HG02970 (cell line): ENCODE data around the gene RAB21.

ENCODE experiments used
- ATAC-seq: cut with Tn5 transposase; IDR thresholded peaks from one replicate; pipeline ENCODE4 v1.9.1; 2021; ENCODE audit warnings: mild to moderate bottlenecking, moderate library complexity, moderate number of reproducible peaks; ENCODE audit not compliant: unreplicated experiment, low FRiP score

The RAB21 gene, protein sequence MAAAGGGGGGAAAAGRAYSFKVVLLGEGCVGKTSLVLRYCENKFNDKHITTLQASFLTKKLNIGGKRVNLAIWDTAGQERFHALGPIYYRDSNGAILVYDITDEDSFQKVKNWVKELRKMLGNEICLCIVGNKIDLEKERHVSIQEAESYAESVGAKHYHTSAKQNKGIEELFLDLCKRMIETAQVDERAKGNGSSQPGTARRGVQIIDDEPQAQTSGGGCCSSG

DNA sequence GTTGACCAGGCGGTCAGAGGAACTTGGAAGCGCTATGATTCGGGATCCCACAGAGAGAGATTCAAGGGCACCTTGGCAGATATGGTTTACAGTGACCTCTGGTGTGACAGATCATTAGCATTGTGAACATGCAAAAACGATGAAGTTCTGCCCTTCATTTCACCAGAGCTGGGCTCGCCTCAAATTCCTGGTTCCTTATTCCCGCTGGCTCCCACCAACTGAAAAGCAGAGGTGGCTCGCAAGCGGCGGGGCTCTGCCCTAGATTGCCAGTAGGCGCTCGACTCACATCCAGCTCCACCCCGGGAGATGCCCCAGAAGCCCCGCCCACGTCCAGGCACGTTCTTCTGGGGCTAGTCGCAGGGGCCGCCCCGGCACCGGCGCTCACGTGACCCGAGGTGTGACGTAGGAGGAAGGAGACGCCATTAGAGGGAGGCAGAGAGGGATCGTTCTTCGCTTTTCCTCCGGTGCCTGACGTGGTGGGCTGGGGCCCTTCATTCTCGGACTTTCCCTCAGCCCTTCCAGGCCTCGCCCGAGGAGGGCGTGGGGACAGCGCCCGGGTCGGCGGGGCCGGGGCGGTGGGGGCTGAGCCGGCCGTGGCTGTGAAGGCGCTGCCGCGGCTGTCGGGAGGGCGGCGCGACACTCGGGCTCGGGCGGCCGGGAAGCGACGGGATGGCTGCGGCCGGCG, at the start of gene RAB21:
TSS of gene RAB21 (plus strand) at position 403 of the 685 bp plus-strand sequence. CDS start at position 670, 267 bp downstream.
- peak; percentile 98 for ATAC-seq

DNA sequence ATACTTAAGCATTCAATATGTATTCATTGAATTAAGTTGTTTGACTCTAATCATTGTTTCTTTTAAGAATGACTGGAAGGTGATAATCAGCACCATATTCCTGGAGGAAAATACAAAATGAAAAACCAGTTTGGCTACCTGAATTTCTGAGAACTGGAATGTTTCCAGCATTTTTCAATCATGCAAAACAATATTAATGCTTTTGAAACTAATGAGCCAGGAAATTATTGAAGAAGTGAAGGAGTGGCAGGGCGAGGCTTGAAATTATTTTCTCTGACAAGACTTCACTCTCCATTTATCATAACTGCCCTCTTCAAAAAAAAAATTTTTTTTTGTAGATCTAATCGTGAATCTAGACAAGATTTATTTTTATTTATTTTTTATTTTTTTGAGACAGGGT, 49.7 kb upstream of the RAB21 start:
- no peak for ATAC-seq

DNA sequence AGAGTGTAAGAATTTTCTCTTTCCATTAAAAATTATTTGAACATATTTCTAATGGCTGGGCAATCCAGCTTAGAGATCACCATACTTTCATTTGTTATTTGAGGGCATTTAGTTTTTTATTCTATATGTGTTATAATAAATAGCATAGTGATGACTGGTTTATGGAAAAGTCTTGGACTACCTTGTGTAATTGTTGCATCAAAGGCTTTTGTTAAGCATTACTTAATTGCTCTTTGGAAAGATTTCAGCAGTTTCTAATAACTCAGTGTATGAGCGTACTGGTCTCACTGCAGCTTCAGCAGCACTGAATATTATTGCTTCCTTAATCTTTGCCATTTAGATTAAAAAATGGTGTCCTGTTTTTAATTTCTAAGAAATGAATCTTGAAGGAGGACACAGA, 46.0 kb upstream of the RAB21 start:
- ATAC-seq, result no peak

DNA sequence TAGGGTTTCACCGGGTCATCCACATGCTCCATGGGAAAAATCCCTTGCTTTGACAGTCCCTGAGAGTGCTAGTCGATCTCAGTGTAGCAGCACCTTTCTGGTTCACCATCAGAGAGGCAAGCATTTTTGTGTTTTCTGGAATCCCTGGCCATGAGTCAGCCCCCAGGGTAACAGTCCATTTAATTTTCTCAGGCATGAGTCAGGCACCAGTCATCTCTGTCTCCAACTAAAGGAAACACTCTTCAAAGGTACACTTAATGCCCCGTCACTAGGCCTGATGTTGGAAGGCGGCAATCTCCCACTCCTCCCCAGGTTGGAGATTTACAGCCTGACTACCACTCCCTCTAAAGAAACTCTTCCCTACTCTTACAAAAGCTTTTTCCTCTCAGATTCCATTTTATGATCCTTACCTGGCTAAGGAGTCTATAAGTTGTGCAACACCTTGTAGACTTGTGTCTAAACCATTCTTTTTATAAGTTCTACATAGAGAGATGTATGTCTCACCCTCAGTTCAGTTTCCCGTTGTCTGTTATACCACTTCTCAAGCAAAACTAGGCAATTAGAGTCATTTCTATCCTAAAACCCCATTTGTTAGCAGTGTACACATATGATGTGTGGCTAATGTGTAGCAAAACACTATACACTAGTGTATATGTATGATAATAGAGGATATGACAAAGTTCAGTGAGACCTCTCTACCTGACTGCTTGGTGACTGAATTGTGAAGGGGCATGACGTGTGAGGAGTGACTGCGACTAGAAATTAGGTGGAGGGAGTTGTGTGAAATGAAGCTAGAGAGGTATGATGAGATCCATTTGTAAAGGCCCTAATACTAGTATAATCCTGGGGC, 44.2 kb upstream of the RAB21 start:
- ATAC-seq, result no peak

DNA sequence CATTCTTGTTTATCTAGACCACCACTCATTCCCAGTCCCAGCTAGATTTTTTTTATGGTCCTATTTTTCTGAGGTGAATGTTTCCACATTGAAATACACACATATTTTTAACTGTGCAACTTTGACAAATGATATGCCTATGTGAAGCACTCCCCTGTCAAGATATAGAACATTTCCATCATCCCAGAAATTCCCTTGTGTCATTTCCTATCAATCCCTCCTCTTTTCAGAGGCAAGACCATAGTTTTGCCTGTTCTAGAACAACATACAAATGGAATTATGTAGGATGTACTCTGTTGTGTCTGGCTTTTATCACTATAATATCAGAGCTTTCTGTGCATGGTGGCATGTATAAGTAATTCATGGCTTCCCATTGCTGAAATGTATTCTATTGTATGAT, 36.1 kb upstream of the RAB21 start:
- ATAC-seq, result no peak

DNA sequence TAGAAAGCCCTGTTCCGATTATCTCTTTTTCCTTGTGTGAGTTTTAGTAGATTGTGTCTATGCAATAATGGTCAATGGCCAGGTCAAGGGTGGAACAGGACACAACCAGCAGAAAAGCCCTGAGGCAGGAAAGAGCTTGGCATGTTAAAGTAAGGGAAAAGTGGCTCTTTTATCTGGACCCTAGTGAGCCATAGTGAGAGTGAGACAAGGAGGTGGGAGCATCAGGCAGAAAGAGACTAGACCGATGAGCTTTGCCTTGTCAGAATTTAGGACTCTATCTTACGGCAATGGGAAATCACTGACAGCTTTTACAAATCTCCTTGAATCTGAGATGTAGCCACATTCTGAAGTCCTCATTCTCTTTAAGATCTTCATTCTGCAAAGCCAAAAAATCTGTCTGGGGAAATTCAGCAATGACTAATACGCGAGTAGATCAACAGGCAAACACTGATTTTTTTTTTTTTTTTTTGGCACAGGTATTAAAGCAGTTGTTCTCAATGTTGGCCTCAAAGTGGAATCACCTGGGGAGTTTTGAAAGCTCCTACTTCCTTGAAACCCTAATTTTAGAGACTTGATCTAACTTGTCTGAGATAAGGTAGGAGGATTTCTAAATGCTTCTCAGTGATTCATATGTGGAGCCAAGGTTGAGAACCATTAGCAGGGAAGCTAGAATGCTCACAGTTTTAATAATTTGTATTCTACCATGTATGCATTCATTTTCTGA, 34.9 kb upstream of the RAB21 start:
- no peak for ATAC-seq

DNA sequence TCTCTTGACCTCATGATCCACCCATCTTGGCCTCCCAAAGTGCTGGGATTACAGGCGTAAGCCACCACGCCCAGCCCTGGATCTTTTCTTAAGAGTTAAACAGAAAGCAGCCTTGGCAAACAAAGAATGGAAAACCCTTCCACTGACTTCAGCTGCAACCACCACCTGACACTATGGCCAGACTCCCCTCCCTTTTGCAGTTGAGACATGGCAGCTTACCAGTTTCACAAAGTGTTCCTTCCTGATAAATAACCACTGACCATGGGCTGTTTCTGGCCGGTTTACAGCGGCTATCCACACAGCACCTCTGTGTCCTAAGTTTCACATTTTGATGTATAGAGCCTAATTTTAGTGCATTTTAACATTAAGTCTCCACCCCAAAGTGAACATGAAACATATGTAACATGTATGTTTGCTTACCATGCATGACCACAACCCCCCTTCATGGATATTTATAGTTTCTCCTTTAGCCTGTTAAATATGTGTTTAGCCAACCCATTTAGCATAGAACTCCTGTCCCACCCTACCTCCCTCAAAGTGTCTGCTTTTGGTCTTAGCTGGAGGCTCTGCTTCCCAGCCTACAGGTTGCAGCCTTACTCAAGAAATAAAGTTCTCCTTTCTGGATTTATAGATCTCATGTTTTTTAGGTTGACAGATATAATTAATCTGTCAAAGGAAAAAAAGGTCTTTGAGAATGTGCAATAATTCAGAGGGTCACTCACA, 32.7 kb upstream of the RAB21 start:
- no peak for ATAC-seq

DNA sequence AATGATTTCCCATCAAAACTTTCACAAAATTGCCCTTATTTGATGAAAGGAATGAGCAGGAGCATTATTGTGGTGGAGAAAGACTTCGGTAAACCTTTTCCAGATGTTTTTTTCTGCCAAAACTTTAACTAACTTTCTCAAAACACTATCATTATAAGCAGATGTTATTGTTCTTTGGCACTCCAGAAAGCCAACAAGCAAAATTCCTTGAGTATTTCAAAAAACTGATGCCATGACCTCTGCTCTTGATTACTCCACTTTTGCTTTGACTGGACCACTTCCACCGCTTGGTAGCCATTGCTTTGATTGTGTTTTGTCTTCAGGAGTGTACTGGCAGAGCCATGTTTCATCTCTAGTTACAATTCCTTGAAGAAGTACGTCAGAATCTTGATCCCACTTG, 29.7 kb upstream of the RAB21 start:
- ATAC-seq, result no peak

DNA sequence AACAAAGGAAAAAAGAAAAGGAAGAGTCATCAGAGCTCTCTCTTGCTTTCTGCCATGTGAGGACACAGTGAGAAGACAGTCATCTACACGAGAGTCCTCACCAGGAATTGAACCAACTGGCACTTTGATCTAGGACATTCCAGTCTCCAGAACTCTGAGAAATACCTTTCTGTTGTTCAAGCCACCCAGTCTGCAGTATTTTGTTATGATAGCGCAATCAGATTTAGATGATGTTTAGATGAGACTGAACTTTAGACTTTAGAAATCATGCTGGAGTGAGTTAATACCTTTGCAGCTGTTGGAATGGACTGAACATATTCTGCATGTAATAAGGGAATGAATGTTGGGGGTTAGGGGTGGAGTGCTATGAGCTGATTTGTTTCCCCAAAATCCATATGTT, 28.1 kb upstream of the RAB21 start:
- no peak for ATAC-seq

DNA sequence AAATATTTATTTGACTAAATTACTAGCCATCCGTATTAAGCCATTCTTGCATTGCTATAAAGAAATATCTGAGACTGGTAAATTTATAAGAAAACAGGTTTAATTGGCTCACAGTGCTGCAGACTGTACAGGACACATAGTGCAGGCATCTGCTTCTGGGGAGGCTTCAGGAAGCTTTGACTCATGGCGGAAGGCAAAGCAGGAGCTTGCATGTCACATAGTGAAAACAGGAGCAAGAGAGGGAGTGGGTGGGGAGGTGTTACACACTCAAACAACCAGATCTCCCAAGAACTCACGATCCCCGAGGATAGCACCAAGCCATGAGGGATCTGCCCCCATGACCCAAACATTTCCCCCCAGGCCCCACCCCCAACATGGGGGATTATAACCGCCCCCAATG, 26.7 kb upstream of the RAB21 start:
- ATAC-seq, result no peak

DNA sequence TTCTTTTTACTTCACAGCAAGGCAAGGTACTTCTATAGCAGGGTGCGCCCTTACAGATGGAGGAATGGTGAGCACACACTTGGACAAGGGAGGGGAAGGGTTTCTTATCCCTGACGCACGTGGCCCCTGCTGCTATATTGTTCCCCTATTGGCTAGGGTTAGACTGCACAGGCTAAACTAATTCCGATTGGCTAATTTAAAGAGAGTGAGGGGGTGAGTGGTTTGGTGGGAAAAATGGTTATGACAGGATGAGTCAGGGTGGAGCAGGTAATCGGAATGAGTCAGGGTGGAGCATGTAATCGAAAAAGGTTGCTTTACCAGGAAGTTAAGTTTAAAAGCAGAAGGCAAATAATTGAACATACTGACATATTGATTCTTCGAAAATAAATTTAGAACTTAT, 23.7 kb upstream of the RAB21 start:
- no peak for ATAC-seq

DNA sequence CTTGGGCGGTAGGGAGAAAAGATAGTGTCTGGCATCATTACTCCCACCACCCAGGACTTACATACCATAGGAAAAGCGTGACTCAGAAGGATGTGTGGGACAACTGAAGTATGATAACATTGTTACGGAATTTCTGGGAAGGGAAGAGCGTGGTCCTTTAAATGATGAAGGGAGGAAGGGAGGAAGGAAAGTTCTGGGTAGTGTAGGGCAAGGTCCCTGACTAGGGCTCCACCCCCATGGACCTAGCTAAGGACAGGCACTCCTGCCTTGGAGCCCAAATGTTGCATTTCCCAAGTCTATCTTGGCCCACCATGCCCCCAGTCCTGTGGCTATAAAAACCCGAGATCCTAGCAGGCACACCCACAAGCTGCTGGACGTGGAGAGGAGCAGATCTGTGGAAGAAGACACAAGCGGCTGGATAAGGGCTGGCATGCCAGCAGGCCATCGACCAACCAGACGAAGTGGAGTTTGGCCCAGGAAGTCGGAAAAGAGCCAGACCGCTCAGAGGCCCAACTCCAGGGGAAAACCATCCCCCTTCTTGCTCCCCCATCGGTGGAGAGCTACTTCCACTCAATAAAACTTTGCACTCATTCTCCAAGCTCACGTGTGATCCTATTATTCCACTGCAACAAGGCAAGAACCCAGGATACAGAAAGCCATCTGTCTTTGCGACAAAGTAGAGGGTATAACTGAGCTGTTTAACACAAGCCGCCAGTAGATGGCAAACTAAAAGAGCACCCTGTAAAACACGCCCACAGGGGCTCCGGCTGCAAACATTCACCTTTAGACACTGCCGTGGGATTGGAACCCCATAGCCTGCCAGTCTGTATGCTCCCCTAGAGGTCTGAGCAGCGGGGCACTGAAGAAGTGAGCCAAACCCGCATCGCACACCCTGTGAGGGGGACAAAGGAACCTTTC, 23.0 kb upstream of the RAB21 start:
- ATAC-seq, result no peak

DNA sequence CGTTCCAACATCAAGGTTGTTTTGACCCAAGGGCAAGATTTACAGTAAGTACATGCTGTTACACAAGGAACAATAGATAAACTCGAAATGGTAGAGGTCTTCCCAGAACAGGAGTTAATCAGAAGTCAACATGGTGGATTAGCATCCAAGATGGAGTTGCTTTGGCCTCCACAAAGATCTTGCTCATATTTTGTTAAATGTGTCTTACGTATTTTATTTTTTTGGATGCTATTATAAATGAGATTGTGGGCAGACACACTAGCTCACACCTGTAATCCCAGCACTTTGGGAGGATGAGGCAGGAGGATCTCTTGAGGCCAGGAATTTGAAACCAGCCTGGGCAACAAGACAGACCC, 22.3 kb upstream of the RAB21 start:
- no peak for ATAC-seq

DNA sequence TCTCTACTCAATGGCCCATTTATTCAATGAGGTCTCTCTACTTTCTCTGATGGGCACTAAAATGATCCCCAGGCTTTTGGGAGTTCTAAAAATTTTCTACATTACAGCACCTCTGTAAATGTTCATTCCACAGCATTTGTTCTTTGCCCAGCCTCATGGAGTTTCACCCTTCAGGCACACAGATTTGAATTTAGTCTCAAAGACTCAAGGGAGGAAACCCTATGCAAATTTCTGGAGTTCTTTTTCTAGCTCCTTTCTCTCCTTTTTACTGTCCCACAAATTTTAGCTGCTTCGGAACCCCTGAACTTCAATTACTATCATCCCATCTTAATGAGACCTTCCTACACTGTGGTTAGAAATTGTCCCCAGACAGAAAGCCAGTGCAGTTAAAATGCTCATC, 17.5 kb upstream of the RAB21 start:
- ATAC-seq, result no peak

DNA sequence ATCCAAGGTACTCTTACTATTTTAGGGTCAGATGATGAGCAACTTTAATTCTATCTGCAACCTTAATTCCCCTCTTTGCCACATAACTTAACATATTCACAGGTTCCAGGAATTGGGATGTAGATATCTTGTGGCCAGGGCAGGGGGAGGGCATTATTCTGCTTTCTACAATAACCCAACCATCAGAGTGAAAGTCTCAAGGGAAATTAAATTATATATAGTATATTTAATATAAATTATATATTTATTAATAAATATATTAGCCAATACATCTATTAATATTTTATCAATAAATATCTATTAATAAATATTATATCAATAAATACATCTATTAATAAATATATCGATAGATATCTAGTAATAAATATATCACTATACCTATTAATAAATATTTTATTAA, 11.7 kb upstream of the RAB21 start:
- ATAC-seq, result no peak

DNA sequence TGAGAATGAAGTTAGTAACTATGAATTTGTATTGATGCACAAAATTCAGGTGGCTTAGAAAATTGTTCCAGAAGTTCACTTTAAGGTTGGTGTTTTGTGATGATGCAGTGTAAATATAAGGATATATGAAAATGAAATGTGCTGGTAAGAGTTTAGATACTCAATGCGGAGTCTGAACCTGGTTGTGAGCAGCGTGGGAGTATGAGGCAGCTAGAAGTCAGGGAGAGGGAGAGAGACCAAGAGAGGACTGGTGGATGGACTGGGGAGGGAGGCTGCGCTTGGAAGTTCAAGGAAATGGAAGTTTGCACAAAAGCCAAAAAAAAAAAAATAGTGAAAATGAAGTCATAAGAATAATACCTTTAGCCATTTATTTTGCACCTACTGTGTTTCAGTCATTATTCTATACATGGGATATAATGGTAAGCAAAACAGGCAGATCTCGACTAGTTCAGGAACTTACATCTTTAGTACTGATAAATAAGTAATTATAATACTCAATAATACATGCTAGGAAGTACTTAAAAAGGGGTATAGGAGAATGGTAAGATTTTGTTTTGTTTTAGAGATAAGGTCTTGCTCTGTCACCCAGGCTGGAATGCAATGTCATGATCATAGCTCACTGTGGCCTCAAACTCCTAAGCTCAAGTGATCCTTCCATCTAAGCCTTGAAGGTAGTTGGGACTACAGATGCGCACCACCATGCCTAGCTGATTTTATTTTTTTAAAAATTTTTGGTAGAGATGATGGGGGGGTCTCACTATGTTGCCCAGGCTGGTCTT, 10.0 kb upstream of the RAB21 start:
- no peak for ATAC-seq

DNA sequence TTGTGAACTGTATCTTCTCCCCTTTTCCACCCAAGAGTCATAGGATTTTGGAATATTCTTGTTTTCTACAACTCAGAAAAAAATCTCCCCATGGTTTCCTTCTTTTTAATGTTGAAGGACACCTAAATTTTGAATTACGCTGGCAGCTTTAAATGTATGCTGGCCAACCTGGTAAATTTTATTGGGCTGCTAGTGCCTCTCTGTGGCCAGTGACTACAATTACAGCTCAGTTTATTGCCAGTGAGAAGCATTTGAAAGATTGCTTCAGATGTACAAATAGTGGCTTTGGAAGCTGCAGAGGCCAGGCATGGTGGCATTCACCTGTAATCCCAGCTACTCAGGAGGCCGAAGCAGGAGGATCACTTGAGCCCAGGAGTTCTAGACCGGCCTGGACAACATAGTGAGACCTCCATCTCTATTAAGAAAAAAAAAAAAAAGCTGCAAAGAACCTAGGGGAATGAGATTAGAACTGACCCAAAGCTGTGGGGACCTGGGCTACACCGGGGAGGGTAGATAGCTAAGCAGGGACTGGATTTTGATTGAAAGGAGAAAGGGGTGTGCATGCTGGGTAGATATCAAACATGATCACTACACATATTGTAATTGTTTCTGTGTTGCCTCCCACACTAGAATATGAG, 7.6 kb upstream of the RAB21 start:
- ATAC-seq, result peak; percentile 71
